K562 (cell line): ENCODE results near the gene OOSP4A. TPM values are rescaled to one million over a fixed set of nuclear protein-coding genes. Genes with fewer than 3 reads are reported as not detected.

Source experiments
- ATF4 ChIP-seq: fragments of 450-650 bp; formaldehyde crosslinking; IDR thresholded peaks from 2 replicates; pipeline ENCODE4 v1.4.0; 2022; ENCODE audit warnings: mild to moderate bottlenecking, moderate library complexity
- CBX3 ChIP-seq, 2 experiments: IDR thresholded peaks; 1 replicate in 1 of 2; 2 replicates in 1 of 2; pipeline ENCODE4 v1.6.1; 2012; ENCODE audit warnings: inconsistent platforms in 2 of 2, low read length in 2 of 2, borderline replicate concordance in 1 of 2, control low read depth in 1 of 2
- CTCF ChIP-seq, 3 experiments: IDR thresholded peaks in 2 of 3; conservative IDR thresholded peaks in 1 of 3; 2 replicates each; pipeline ENCODE4 v1.5.1; 2011 to 2012; ENCODE audit warnings: low read length in 3 of 3, mild to moderate bottlenecking in 3 of 3, control low read depth in 2 of 3, improper control_type of control experiment in 1 of 3, inconsistent platforms in 1 of 3, low read depth in 1 of 3, mixed read lengths in 1 of 3, moderate library complexity in 1 of 3; ENCODE audit not compliant: insufficient read depth in 2 of 3
- DPF2 ChIP-seq: fragments of 450-650 bp; IDR thresholded peaks from 2 replicates; pipeline ENCODE4 v1.6.1; 2016
- EHMT2 ChIP-seq: fragments of 450-650 bp; IDR thresholded peaks from 2 replicates; pipeline ENCODE4 v1.6.1; 2018; ENCODE audit warnings: antibody characterized with exemption
- FOXJ3 ChIP-seq: sonication (generic); formaldehyde crosslinking; IDR thresholded peaks from 2 replicates; pipeline ENCODE4 v1.4.0; 2020; ENCODE audit warnings: mild to moderate bottlenecking, missing genetic modification reagents
- HLTF ChIP-seq: fragments of 450-650 bp; IDR thresholded peaks from 2 replicates; pipeline ENCODE4 v1.6.1; 2016
- HMGXB4 ChIP-seq: sonication (generic); formaldehyde crosslinking; IDR thresholded peaks from 2 replicates; pipeline ENCODE4 v1.8.1; 2023; ENCODE audit warnings: mild to moderate bottlenecking, missing genetic modification reagents
- IRF2 ChIP-seq: sonication (generic); formaldehyde crosslinking; IDR thresholded peaks from 2 replicates; pipeline ENCODE4 v1.8.1; 2022; ENCODE audit warnings: mild to moderate bottlenecking, missing genetic modification reagents
- KDM5B ChIP-seq: fragments of 200-600 bp; sonication (generic); IDR thresholded peaks from 2 replicates; pipeline ENCODE4 v1.6.1; 2012; ENCODE audit warnings: low read depth, mild to moderate bottlenecking, moderate library complexity, low read length, control low read depth, inconsistent platforms; ENCODE audit not compliant: insufficient replicate concordance
- KLF16 ChIP-seq: IDR thresholded peaks from 2 replicates; pipeline ENCODE4 v1.6.1; 2016; ENCODE audit warnings: antibody characterized with exemption
- MTA3 ChIP-seq: fragments of 450-650 bp; formaldehyde crosslinking; IDR thresholded peaks from 2 replicates; pipeline ENCODE4 v1.6.1; 2017; ENCODE audit warnings: mild to moderate bottlenecking, borderline replicate concordance
- POLR2H ChIP-seq: IDR thresholded peaks from 2 replicates; pipeline ENCODE4 v1.6.1; 2016; ENCODE audit warnings: missing genetic modification characterization, low read depth, mild to moderate bottlenecking, control low read depth, missing compliant biosample characterization, moderate library complexity
- RBBP5 ChIP-seq: fragments of 200-600 bp; sonication (generic); IDR thresholded peaks from 2 replicates; pipeline ENCODE4 v1.6.1; 2012; ENCODE audit warnings: borderline replicate concordance, mild to moderate bottlenecking, low read length, control low read depth, inconsistent platforms; ENCODE audit not compliant: insufficient read depth, poor library complexity, severe bottlenecking
- RBFOX2 ChIP-seq: fragments of 200-400 bp; formaldehyde crosslinking; IDR thresholded peaks from 2 replicates; pipeline ENCODE4 v1.6.1; 2017; ENCODE audit warnings: low read depth, mild to moderate bottlenecking, low read length, moderate library complexity
- TRIM24 ChIP-seq, 2 experiments: fragments of 450-650 bp; IDR thresholded peaks; 2 replicates each; pipeline ENCODE4 v1.6.1; 2016
- TRIM28 ChIP-seq: fragments of 450-650 bp; IDR thresholded peaks from 2 replicates; pipeline ENCODE4 v1.6.1; 2017
- XRCC3 ChIP-seq: fragments of 450-650 bp; IDR thresholded peaks from 2 replicates; pipeline ENCODE4 v1.6.1; 2017; ENCODE audit warnings: mild to moderate bottlenecking, moderate library complexity
- ZNF134 ChIP-seq: fragments of 250-450 bp; sonication (Bioruptor Pico); conservative IDR thresholded peaks from 2 replicates; pipeline ENCODE4 v1.4.0; 2020
- ZNF277 ChIP-seq: fragments of 250-450 bp; sonication (Bioruptor Pico); IDR thresholded peaks from 2 replicates; pipeline ENCODE4 v1.8.0; 2022; ENCODE audit warnings: inconsistent platforms, mild to moderate bottlenecking, moderate library complexity, borderline replicate concordance
- ZNF354B ChIP-seq: fragments of 250-450 bp; sonication (Bioruptor Pico); IDR thresholded peaks from 2 replicates; pipeline ENCODE4 v1.4.0; 2020
- ZNF445 ChIP-seq: fragments of 250-450 bp; sonication (Bioruptor Pico); IDR thresholded peaks from 2 replicates; pipeline ENCODE4 v1.4.0; 2020; ENCODE audit warnings: low read depth, mild to moderate bottlenecking, moderate library complexity
- ZNF511 ChIP-seq: sonication (generic); formaldehyde crosslinking; IDR thresholded peaks from 2 replicates; pipeline ENCODE4 v1.8.0; 2022; ENCODE audit warnings: mild to moderate bottlenecking, missing genetic modification reagents
- polyA plus RNA-seq, 8 experiments: library from polyadenylated mRNA; depleted of rRNA in 4 of 8; stranded (reverse) in 5 of 8; unstranded in 3 of 8; fragments of >200 nt; fragmentation: Nextera tagmentation in 2 of 8; fragmentation: Illumina TruSeq in 1 of 8; extraction: Ambion mirVana in 2 of 8; extraction: Trizol in 1 of 8; gene quantifications; 2 replicates each; pipeline versions ENCODE4 v1.2.1 to v1.2.3, GENCODE V29; 2011 to 2014; ENCODE audit warnings: inconsistent platforms in 1 of 8, missing spikeins in 1 of 8
- total RNA-seq, 7 experiments: library from RNA; depleted of rRNA in 6 of 7; stranded (reverse); fragments of >200 nt in 6 of 7; fragmentation: Illumina TruSeq in 2 of 7; extraction: Trizol in 2 of 7; gene quantifications; 2 replicates each; pipeline versions ENCODE4 v1.2.1 to v1.2.3, GENCODE V29; 2011 to 2021; ENCODE audit warnings: low replicate concordance in 1 of 7

The OOSP4A gene
- total and polyA plus RNA-seq, 9 of the 15 experiments (the other 6 are each of a cell fraction or from before 2014, with no cell fraction given): 0.40 to 2.4 (median 0.74) TPM; not detected in 2

- TF ChIP-seq HMGXB4 (CRISPR knock-in tag): no peak
- no peak for TF ChIP-seq ZNF511
- no peak for TF ChIP-seq ZNF277
- TF ChIP-seq TRIM24 (IDR thresholded peaks at IDR 0.05): peak; percentile 54 to 83
- no peak for TF ChIP-seq RBFOX2
- TF ChIP-seq POLR2H (tag): no peak
- TF ChIP-seq DPF2: no peak
- no peak for TF ChIP-seq IRF2 (CRISPR knock-in tag)
- TF ChIP-seq CBX3 (IDR thresholded peaks at IDR 0.05; ENCODE audit: borderline replicate concordance in 1 of 2, low read length in 2 of 2): peak in 1 of 2 experiments; percentile 90; a peak in 2 of 3 replicates
- peak; percentile 65; the same call in 1 of the 2 replicates for TF ChIP-seq ZNF445 (CRISPR knock-in tag)
- TF ChIP-seq ZNF354B (CRISPR knock-in tag): no peak
- no peak for TF ChIP-seq KLF16
- no peak for TF ChIP-seq RBBP5
- TF ChIP-seq MTA3: peak; percentile 46; the same call in 1 of the 2 replicates
- TF ChIP-seq ZNF134: no peak
- TF ChIP-seq FOXJ3 (CRISPR knock-in tag): no peak
- TF ChIP-seq TRIM28: peak; percentile 93
- no peak for TF ChIP-seq XRCC3
- no peak for TF ChIP-seq ATF4
- no peak for TF ChIP-seq CTCF (IDR thresholded peaks at IDR 0.05 in 2 of 3, conservative IDR thresholded peaks at IDR 0.05 in 1 of 3; ENCODE audit: insufficient read depth in 2 of 3, low read depth in 1 of 3, low read length in 3 of 3)
- no peak for TF ChIP-seq KDM5B
- no peak for TF ChIP-seq HLTF
- TF ChIP-seq EHMT2: no peak
These were observed 40.0 kb upstream of the OOSP4A start (continued) for GRCh38 chr11:59923813-59924212.
